ENCODE measurements around the gene HSPB1.

Gene HSPB1

DNA sequence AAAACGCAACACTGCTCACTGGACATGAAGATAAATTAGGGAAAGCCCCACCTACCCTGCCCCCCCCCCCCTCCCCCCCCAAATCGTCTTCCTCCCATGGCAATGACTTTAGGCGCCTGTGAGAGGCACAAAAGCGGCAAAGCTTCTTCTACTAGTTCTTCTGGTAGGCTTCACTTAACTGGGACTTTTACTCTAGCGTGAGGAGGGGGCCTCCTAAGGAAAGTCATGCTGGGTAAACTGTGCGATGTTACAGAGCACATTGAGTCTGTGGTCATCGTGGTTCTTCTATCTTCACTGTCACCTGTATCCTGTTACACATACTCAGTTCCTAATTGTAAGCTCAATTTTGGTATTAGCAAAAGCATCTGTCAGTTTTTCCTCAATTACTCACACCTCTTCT is 25.1 kb downstream of the HSPB1 start:
- Histone ChIP-seq H3K4me3 (ENCODE audit: low read depth, low read length) (no peak overlapping the region), H3K4me1 (ENCODE audit: control insufficient read depth, insufficient read depth, low read length) (0 out of 2 replicates have a peak, but pooled peaks cover 5% of the 10 kb centered on the region), H3K36me3 (ENCODE audit: control insufficient read depth in 2 of 2, insufficient read depth in 1 of 2, low read length in 2 of 2) (peaks cover 20 to 51% of the 10 kb centered on the region in 2 experiments), H3K9me3 (ENCODE audit: control insufficient read depth, insufficient read depth, low read depth, low read length) (no peaks in the 10 kb centered on the region), H3K27ac (ENCODE audit: extremely low read depth, low read depth, low read length) (no peak overlapping the region)
- ChIA-PET CTCF (interaction anchor here (0.7 to 1.0 kb wide), 2 partner anchors 11 to 298 kb away, joined by 3 to 4 read pairs; no protein-coding TSS in a partner anchor), POLR2A (interaction anchor here (0.9 to 2.2 kb wide), 2 partner anchors 8 to 10 kb away, joined by 3 to 6 read pairs; no protein-coding TSS in a partner anchor)
- TF ChIP-seq BCL11A (tag by site-specific recombination; IDR thresholded peaks at IDR 0.05; ENCODE audit: low read depth) (no peak), MYNN (tag by site-specific recombination; IDR thresholded peaks at IDR 0.05; ENCODE audit: borderline replicate concordance) (peak; percentile 64; the same call in 1 of the 2 replicates)

DNA sequence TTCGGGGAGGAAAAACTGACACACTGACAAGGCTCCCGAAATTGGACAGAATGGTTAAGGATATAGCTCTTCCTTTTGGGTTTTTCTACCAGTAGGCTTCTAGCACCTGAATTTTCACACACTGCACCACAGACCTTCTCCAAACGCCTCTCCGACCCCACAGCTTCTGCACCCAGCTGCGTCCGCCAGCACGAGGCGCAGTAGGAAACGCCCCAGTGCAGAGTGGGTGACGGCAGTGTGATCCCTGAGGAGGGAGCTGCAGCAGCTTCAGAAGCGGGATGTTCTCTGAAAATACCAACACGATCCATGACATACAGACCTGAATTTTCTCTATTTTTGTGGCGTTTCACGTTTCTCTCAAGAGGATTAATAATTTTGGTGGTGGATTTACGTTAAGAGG is 25.9 kb downstream of the HSPB1 start:
- Histone ChIP-seq H3K4me1 (ENCODE audit: control insufficient read depth, insufficient read depth, low read length) (0 out of 2 replicates have a peak, but pooled peaks cover 5% of the 10 kb centered on the region), H3K9me3 (ENCODE audit: control insufficient read depth, insufficient read depth, low read depth, low read length) (no peaks in the 10 kb centered on the region), H3K4me3 (ENCODE audit: low read depth, low read length) (no peak overlapping the region), H3K27ac (ENCODE audit: extremely low read depth, low read depth, low read length) (no peak overlapping the region), H3K36me3 (ENCODE audit: control insufficient read depth in 2 of 2, insufficient read depth in 1 of 2, low read length in 2 of 2) (peaks cover 20 to 51% of the 10 kb centered on the region in 2 experiments)
- ChIA-PET POLR2A (interaction anchor here (0.9 to 2.2 kb wide), 2 partner anchors 9 to 10 kb away, joined by 3 to 6 read pairs; no protein-coding TSS in a partner anchor), CTCF (no interaction called here)
- TF ChIP-seq GLIS1 (tag by site-specific recombination; IDR thresholded peaks at IDR 0.05), result no peak
- TF ChIP-seq ZNF48 (tag by site-specific recombination; IDR thresholded peaks at IDR 0.05), result no peak

DNA sequence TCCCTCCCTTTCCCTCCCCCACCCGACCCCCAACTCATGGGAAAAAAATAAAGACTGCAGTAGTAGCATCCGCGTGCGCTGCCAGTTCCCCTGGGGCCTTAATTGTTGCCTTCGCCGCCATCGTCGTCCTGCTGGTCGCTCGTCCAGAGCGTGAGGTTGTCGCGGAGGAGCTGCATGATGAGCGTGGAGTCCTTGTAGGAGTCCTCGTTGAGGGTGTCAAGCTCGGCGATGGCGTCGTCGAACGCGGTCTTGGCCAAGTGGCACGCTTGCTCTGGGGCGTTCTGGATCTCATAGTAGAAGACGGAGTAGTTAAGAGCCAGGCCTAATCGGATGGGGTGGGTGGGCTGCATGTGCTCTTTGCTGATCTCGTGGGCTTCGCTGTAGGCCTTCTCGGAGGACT is 27.0 kb downstream of the HSPB1 start:
- Histone ChIP-seq H3K9me3 (ENCODE audit: control insufficient read depth, insufficient read depth, low read depth, low read length) (no peaks in the 10 kb centered on the region), H3K4me1 (ENCODE audit: control insufficient read depth, insufficient read depth, low read length) (0 out of 2 replicates have a peak, but pooled peaks cover 8% of the 10 kb centered on the region), H3K4me3 (ENCODE audit: low read depth, low read length) (no peak overlapping the region), H3K36me3 (ENCODE audit: control insufficient read depth in 2 of 2, insufficient read depth in 1 of 2, low read length in 2 of 2) (peaks cover 20 to 51% of the 10 kb centered on the region in 2 experiments), H3K27ac (ENCODE audit: extremely low read depth, low read depth, low read length) (no peak overlapping the region)
- TF ChIP-seq, protein P1, sequence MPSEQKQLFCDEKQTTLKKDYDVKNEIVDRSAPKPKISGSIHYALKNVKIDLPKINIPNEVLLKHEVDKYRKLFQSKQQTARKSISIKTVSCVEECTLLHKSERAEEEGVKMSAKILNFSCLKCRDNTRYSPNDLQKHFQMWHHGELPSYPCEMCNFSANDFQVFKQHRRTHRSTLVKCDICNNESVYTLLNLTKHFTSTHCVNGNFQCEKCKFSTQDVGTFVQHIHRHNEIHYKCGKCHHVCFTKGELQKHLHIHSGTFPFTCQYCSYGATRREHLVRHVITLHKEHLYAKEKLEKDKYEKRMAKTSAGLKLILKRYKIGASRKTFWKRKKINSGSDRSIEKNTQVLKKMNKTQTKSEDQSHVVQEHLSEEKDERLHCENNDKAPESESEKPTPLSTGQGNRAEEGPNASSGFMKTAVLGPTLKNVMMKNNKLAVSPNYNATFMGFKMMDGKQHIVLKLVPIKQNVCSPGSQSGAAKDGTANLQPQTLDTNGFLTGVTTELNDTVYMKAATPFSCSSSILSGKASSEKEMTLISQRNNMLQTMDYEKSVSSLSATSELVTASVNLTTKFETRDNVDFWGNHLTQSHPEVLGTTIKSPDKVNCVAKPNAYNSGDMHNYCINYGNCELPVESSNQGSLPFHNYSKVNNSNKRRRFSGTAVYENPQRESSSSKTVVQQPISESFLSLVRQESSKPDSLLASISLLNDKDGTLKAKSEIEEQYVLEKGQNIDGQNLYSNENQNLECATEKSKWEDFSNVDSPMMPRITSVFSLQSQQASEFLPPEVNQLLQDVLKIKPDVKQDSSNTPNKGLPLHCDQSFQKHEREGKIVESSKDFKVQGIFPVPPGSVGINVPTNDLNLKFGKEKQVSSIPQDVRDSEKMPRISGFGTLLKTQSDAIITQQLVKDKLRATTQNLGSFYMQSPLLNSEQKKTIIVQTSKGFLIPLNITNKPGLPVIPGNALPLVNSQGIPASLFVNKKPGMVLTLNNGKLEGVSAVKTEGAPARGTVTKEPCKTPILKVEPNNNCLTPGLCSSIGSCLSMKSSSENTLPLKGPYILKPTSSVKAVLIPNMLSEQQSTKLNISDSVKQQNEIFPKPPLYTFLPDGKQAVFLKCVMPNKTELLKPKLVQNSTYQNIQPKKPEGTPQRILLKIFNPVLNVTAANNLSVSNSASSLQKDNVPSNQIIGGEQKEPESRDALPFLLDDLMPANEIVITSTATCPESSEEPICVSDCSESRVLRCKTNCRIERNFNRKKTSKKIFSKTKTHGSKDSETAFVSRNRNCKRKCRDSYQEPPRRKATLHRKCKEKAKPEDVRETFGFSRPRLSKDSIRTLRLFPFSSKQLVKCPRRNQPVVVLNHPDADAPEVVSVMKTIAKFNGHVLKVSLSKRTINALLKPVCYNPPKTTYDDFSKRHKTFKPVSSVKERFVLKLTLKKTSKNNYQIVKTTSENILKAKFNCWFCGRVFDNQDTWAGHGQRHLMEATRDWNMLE (tag by site-specific recombination; conservative IDR thresholded peaks at IDR 0.05; ENCODE audit: low read depth), result no peak
- TF ChIP-seq ZNF626 (tag by site-specific recombination; IDR thresholded peaks at IDR 0.05) (no peak), ZNF776 (tag by site-specific recombination; IDR thresholded peaks at IDR 0.05; ENCODE audit: borderline replicate concordance) (no peak), ZNF677 (tag by site-specific recombination; IDR thresholded peaks at IDR 0.05) (no peak), ZNF48 (tag by site-specific recombination; IDR thresholded peaks at IDR 0.05) (no peak), ZNF549 (tag by site-specific recombination; IDR thresholded peaks at IDR 0.05) (no peak), ZNF416 (tag by site-specific recombination; IDR thresholded peaks at IDR 0.05) (no peak), HOXA7 (CRISPR knock-in tag; IDR thresholded peaks at IDR 0.05; ENCODE audit: borderline replicate concordance) (no peak), BCL11B (tag by site-specific recombination; IDR thresholded peaks at IDR 0.05; ENCODE audit: low read depth) (no peak), ZNF175 (tag by site-specific recombination; IDR thresholded peaks at IDR 0.05) (no peak), ZNF266 (tag by site-specific recombination; IDR thresholded peaks at IDR 0.05; ENCODE audit: low read depth) (no peak)
- ChIA-PET CTCF (no interaction called here), POLR2A (interaction anchor here (0.6 kb wide), 1 partner anchor 266 kb away, joined by 5 read pairs; no protein-coding TSS in a partner anchor)
